Measurements from ENCODE around the gene PILRB.
"Not testable (repeated sequence)": the region's sequence is repeated elsewhere in the genome, so short reads cannot be mapped to it uniquely, and the experiment has no call there.

PILRB gene

GRCh38 chr7:100356416-100357068 lies 1.4 kb upstream of the PILRB start:
- no peak for DNase-seq (ENCODE audit: low spot score)

DNA sequence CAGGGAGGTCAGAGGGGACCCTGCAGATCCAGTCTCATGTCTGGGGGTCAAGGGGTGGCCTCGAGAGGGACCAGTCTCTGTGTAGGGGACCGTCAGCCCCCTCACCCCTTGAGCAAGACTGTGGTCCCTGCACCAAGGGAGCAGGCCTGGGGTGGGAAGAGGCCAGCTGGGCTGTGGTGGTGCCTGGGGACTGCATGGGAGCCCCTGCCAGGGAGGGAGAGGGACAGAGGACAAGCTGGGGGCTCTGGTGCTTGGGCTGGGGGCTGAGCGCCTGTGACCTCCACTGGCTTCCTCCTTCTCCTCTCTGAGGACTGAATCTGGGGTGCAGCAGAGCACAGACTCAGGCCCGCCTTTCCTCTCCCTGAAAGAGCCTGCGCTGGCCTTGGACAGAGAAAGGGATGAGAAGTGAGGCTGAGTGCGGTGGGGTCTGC lies 771 bp upstream of the PILRB start:
- DNase-seq (ENCODE audit: low spot score), result no peak

- no peak for DNase-seq (ENCODE audit: low spot score)
Measured at GRCh38 chr7:100358857-100359212, 918 bp downstream of the PILRB start.

DNA sequence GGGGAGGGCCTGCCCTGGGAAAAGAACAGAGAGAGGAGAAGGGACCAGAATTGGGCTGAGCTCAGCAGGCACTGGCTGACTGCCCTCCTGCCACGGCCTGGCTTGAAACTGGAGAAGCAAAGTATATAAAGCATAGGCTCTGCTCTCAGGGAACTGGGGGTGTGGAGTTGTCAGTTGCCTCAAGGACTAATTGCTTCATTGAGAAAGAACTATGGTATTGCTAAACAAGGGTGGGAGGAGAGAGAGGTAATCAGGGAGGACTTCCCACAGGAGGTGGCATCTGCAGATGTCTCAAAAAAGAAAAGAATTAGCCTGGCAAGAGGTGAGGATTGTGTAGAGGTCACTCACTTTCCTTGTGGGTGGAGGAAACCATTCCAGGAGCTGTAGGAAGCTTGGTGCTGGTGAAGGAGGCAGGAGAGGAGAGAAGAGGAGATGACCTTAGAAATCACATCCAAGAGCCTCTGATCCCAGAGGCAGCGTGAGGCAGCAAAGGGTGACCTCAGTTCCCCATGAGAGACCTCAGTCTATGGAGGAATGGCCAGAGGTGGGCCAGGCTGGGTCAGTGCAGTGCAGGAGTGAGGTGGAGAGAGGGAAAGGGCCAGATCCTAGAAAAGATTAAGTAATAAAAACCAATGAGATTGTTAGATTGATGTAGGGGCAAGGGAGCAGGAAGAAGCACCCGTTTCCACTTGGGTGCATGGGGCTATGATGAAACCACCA lies 2.4 kb downstream of the PILRB start:
- DNase-seq (ENCODE audit: low spot score), result no peak

DNA sequence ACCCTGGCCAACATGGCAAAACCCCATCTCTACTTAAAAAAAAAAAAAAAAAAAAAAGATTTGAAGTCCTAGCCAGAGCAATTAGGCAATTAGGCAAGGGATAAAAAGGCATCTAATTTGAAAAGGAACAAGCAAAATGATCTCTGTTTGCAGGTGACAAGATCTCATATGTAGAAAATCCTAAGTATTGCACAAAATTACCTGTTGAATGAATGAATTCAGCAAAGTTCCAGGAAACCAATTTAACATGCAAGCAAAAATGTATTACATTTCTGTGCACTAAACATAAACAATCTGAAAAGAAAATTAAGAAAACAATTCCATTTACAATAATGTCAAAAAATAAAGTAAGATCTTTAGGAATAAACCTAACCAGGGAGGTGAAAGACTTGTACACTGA lies 5.2 kb downstream of the PILRB start:
- no peak for DNase-seq (ENCODE audit: low spot score)

DNA sequence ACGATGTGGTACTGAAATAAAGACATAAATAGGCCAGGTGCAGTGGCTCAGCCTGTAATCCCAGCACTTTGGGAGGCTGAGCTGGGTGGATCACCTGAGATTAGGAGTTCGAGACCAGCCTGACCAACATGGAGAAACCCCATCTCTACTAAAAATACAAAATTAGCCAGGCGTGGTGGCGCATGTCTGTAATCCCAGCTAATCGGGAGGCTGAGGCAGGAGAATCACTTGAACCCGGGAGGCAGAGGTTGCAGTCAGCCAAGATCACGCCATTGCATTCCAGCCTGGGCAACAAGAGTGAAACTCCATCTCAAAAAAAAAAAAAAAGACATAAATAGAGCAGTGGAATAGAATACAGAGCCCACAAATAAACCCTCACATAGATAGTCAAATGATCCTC lies 5.9 kb downstream of the PILRB start:
- not testable (repeated sequence) for DNase-seq (ENCODE audit: low spot score)

- DNase-seq (ENCODE audit: low spot score), result no peak
Measured at GRCh38 chr7:100364480-100364879, 6.6 kb downstream of the PILRB start.

GRCh38 chr7:100365998-100366367 lies 8.1 kb downstream of the PILRB start:
- not testable (repeated sequence) for DNase-seq (ENCODE audit: low spot score)

DNA sequence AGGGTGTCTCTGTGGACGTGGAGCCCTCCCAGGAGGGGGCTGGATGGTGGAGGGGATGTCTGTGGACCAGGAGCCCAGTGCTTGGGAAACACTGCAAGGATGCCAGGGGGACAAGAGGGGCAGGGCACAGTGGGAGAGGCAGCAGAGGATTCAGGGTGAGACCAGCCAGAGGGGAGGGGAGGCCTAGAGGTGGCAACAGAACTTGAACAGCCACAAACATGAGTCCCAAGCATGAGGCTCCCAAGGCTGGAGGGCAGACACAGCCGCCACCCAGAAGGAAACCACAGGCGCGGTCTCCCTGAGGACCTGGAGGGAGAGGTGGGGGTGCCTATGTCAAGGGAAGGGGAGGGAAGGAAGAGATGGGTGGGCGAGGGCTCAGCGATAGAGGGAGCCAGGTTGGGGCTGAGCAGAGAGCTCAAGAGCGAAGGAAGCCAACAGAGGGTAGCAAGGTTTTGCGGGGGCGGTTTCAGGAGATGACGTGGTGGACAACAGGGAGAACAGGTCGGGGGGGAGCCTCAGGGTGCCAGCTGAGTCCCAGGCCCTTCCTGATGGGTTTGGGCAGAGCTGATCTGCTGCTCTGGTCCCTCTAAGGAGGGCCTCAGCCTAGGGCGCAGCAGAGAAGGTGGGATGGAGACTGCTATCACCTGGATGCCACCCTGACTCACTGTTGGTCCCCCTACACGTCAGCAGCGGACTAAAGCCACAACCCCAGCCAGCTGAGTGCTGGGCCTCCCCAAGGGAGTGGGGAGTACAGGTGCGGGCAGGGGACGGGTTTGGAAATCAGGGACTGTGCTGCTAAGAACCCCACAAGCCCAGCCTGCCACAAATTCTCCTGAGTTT lies 8.7 kb downstream of the PILRB start:
- no peak for DNase-seq (ENCODE audit: low spot score)

DNA sequence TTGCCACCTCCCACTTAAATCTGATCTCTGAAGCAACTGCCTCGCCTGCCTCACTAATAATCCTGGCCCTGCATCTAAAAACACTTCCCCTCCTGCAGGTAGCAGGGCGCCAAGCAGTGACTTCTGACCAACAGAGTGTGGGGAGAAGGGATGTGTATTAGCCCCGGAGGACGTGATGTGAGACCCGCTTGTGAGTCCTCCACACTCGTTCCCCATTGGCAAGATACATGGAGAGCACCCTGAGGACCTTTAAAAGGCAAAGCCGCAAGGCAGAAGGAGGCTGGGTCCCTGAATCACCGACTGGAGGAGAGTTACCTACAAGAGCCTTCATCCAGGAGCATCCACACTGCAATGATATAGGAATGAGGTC lies 9.3 kb downstream of the PILRB start:
- peak; percentile 49 for DNase-seq (ENCODE audit: low spot score)

DNA sequence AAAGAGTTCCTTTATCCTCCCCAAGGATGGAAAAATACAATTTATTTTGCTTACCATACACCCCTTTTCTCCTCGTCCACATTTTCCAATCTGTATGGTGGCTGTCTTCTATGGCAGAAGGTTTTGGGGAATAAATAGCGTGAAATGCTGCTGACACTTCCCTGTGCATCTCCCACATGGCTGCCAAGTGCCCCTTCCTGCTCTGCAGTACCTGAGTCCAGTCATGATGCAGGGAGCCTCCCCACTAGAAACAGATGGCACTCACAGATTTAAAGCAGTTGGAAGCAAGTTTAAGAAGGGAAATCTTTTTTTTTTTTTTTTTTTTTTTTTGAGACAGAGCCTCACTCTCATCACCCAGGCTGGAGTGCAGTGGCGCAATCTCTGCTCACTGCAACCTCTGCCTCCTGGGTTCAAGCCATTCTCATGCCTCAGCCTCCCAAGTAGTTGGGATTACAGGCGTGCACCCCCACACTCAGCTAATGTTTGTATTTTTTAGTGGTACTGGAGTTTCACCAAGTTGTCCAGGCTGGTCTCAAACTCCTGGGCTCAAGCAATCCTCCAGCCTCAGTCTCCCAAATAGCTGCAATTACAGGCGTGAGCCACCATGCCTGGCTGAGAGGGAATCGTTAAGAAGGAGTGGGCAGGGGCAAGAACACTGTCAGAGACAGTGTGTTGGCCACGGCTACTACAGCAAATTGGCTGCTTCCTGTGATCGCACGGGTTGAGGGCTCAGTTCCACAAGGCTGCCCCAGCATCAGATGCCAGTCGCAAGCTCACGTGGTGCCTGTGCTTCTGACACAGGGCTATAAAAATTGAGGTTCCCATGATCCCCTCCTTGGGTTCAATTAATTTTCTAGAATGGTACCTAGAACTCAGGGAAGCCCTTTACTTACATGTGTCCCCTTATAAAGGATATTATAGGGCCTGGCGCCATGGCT lies 10.0 kb downstream of the PILRB start:
- peak; percentile 95 for DNase-seq (ENCODE audit: low spot score)

DNA sequence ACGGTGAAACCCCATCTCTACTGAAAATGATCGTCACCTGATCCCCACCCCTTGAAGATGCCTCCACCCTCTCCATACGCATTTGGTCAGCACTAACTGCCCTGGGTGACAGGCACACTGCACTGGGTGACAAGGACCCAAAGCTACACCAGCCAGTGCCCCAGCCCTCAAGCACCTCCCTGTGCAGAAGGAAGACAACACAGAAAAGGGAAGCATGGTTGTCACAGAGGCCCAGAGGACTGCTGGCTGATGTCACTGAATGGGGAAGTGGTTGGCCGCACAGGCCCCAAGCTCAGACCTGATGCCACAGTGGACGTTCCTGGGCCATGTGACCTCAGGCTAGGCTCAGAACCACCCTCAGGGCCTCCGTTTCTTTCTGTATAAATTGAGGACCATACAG lies 11.2 kb downstream of the PILRB start:
- DNase-seq (ENCODE audit: low spot score), result no peak

- DNase-seq (ENCODE audit: low spot score), result no peak
Measured at GRCh38 chr7:100370303-100370702, 12.4 kb downstream of the PILRB start.

- DNase-seq (ENCODE audit: low spot score), result no peak
Measured at GRCh38 chr7:100370746-100371145, 12.8 kb downstream of the PILRB start.

GRCh38 chr7:100371561-100372171 lies 13.7 kb downstream of the PILRB start:
- no peak for DNase-seq (ENCODE audit: low spot score)

- no peak for DNase-seq (ENCODE audit: low spot score)
Measured at GRCh38 chr7:100372256-100372655, 14.3 kb downstream of the PILRB start.

- no peak for DNase-seq (ENCODE audit: low spot score)
Measured at GRCh38 chr7:100372694-100373093, 14.8 kb downstream of the PILRB start.

DNA sequence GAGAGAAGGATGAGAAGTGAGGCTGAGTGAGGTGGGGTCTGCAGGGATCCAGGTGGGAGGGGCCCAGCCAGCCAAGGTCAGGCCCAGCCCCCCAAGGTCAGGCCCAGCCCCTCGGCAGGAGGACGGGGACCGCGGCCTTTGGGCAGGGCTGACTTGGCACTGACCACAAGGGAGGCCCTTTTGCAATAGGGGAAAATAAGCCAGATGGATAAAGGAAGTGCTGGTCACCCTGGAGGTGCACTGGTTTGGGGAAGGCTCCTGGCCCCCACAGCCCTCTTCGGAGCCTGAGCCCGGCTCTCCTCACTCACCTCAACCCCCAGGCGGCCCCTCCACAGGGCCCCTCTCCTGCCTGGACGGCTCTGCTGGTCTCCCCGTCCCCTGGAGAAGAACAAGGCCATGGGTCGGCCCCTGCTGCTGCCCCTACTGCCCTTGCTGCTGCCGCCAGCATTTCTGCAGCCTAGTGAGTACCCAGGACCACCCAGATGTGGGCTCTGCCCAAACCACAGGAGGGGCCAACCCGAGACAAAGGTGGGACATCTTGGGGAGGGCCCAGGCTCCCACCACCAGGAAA lies 15.4 kb downstream of the PILRB start, which contains the start of gene PILRA:
TSS of gene PILRA (plus strand) at position 227 of the 571 bp plus-strand sequence. CDS start at position 397, 170 bp downstream.
- DNase-seq (ENCODE audit: low spot score), result no peak

DNA sequence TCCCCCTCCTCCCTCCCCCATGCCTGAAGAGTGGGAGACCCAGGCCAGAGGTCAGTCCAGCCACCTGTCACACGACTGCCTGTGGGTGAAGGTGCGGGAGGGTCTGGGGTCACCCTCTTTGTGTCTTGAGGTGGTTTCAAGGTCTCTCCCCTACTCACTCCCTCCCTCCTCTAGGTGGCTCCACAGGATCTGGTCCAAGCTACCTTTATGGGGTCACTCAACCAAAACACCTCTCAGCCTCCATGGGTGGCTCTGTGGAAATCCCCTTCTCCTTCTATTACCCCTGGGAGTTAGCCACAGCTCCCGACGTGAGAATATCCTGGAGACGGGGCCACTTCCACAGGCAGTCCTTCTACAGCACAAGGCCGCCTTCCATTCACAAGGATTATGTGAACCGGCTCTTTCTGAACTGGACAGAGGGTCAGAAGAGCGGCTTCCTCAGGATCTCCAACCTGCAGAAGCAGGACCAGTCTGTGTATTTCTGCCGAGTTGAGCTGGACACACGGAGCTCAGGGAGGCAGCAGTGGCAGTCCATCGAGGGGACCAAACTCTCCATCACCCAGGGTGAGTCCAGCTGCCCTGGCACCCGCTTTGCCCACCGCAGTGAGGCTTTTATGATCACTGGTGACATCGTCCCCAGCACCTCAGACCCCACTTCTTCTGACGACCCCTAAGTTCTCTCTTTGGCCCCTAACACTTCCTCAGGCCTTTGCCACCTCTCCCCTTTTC lies 16.1 kb downstream of the PILRB start:
- not testable (repeated sequence) for DNase-seq (ENCODE audit: low spot score)

GRCh38 chr7:100374601-100375000 lies 16.7 kb downstream of the PILRB start:
- DNase-seq (ENCODE audit: low spot score), result no peak

All from cerebellar cortex (tissue), 1 donor.